Left hindlimb (tissue), 1 donor: ENCODE measurements around the gene R3HDM1.
"Not testable (repeated sequence)": the region's sequence is repeated elsewhere in the genome, so short reads cannot be mapped to it uniquely, and the experiment has no call there.

Experiments used
- DNase-seq: peaks from one replicate; pipeline ENCODE4 v3.0.0-alpha.2; 2018

Gene R3HDM1

GRCh38 chr2:135647836-135648579, 116.7 kb downstream of the R3HDM1 start:
- DNase-seq = no peak

- DNase-seq = no peak
These were observed 119.4 kb downstream of the R3HDM1 start for GRCh38 chr2:135650721-135651120.

- DNase-seq = no peak
These were observed 120.4 kb downstream of the R3HDM1 start for GRCh38 chr2:135651717-135652116.

- DNase-seq = not testable (repeated sequence)
These were observed 123.0 kb downstream of the R3HDM1 start for GRCh38 chr2:135654239-135654638.

DNA sequence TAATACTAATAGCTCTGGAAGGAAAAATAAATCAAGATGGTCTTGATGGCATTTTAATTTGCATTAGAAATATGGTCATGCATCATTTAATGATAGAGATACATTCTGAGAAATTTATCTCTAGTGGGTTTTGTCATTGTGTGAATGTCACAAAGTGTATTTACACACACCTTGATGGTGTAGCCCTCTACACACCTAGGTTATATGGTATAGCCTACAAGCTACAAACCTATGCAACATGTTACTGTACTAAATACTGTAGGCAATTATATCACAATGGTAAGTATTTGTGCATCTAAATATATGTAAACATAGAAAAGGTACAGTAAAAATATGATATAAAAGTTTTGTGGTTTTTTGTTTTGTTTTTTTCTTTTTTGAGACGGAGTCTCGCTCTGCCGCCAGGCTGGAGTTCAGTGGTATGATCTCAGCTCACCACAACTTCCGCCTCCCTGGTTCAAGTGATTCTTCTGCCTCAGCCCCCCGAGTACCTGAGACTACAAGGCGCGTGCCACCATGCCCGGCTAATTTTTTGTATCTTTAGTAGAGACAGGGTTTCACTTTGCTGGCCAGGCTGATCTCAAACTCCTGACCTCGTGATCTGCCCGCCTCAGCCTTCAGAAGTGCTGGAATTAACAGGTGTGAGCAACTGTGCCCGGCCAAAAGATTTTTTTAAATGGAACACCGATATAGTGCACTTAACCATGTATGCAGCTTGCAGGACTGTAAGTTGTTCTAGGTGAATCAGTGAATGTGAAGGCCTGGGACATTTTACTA, 126.7 kb downstream of the R3HDM1 start:
- no peak for DNase-seq

GRCh38 chr2:135662088-135662487, 130.8 kb downstream of the R3HDM1 start:
- no peak for DNase-seq

- no peak for DNase-seq
These were observed 131.9 kb downstream of the R3HDM1 start for GRCh38 chr2:135663148-135663700.

- no peak for DNase-seq
These were observed 133.4 kb downstream of the R3HDM1 start for GRCh38 chr2:135664623-135665068.

- DNase-seq = no peak
These were observed 135.8 kb downstream of the R3HDM1 start for GRCh38 chr2:135667045-135667444.

- DNase-seq = no peak
These were observed 143.2 kb downstream of the R3HDM1 start for GRCh38 chr2:135674453-135674852.

DNA sequence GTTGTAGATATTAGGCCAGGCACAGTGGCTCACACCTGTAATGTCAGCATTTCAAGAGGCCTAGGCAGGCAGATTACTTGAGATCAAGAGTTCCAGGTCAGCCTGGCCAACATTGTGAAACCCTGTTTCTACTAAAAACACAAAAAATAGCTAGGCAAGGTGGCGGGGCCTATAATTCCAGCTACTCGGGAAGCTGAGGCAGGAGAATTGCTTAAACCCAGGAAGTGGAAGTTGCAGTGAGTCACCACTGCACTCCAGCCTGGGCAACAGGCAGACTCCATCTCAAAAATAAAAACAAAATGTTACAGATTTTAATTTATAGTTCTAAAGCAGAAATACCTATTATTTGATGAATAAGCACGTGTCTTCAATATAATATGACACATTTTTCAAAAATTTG, 144.7 kb downstream of the R3HDM1 start:
- DNase-seq = no peak

- no peak for DNase-seq
These were observed 147.8 kb downstream of the R3HDM1 start for GRCh38 chr2:135679125-135679524.

- no peak for DNase-seq
These were observed 154.1 kb downstream of the R3HDM1 start for GRCh38 chr2:135685361-135685760.

- no peak for DNase-seq
These were observed 157.7 kb downstream of the R3HDM1 start for GRCh38 chr2:135688978-135689377.

DNA sequence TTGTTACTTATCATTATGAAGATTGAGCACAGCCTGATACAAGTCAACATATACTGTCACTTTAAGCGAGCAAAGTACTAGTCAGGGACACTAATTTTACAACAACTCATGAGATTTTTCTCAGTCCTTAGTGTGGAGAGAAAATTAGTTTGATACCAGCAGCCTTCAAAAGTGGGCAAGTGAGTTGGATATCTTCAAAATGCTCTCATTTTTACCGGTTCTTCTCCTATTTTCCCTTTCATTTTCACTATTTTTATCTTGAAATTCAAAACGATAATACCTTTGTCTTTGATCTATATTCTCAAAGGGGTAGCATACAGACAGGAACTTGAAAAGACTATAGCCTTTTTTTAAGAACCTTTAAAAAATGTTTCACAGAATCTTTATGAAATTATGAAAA, 158.4 kb downstream of the R3HDM1 start:
- no peak for DNase-seq

GRCh38 chr2:135694711-135695110, 163.4 kb downstream of the R3HDM1 start:
- no peak for DNase-seq

GRCh38 chr2:135698838-135699237, 167.6 kb downstream of the R3HDM1 start:
- no peak for DNase-seq

- DNase-seq = no peak
These were observed 170.2 kb downstream of the R3HDM1 start for GRCh38 chr2:135701442-135701841.

- DNase-seq = no peak
These were observed 172.0 kb downstream of the R3HDM1 start for GRCh38 chr2:135703300-135703699.

- not testable (repeated sequence) for DNase-seq
These were observed 172.8 kb downstream of the R3HDM1 start for GRCh38 chr2:135704075-135704474.

- no peak for DNase-seq
These were observed 176.9 kb downstream of the R3HDM1 start for GRCh38 chr2:135708159-135708558.

GRCh38 chr2:135709992-135710391, 178.7 kb downstream of the R3HDM1 start:
- DNase-seq = peak; percentile 60

DNA sequence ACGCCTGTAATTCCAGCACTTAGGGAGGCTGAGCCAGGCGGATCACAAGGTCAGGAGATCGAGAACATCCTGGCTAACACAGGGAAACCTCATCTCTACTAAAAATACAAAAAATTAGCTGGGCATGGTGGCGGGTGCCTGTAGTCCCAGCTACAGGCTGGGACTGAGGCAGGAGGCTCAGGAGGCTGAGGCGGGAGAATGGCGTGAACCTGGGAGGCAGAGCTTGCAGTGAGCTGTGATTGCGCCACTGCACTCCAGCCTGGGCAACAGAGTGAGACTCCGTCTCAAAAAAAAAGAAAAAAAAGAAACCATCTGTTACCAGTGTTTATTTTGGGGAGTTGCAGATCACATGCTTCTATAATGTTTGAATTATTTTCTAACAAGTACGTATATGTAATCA, 183.8 kb downstream of the R3HDM1 start:
- DNase-seq = not testable (repeated sequence)
